ENCODE results near the gene SLC34A1.

DNA sequence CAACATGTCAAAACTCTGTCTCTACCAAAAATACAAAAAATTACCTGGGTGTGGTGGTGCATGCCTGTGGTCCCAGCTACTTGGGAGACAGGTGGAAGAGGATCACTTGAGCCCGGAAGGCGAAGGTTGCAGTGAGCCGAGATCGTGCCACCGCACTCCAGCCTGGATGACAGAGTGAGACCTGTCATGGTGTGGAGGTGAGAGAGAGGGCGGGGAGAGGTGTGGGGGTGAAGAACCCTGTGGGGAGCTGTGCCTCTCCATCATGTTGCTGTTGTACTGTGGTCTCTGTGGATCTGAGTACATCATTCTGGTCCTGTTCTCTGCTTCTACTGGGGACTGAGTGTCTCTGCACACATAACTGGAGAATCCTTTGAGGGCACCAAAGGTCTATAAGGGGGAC lies 11.3 kb upstream of the SLC34A1 start:
- TF ChIP-seq, protein P1, sequence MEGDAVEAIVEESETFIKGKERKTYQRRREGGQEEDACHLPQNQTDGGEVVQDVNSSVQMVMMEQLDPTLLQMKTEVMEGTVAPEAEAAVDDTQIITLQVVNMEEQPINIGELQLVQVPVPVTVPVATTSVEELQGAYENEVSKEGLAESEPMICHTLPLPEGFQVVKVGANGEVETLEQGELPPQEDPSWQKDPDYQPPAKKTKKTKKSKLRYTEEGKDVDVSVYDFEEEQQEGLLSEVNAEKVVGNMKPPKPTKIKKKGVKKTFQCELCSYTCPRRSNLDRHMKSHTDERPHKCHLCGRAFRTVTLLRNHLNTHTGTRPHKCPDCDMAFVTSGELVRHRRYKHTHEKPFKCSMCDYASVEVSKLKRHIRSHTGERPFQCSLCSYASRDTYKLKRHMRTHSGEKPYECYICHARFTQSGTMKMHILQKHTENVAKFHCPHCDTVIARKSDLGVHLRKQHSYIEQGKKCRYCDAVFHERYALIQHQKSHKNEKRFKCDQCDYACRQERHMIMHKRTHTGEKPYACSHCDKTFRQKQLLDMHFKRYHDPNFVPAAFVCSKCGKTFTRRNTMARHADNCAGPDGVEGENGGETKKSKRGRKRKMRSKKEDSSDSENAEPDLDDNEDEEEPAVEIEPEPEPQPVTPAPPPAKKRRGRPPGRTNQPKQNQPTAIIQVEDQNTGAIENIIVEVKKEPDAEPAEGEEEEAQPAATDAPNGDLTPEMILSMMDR (conservative IDR thresholded peaks at IDR 0.05; ENCODE audit: low read depth, low read length): no peak
- TF ChIP-seq POLR2A (IDR thresholded peaks at IDR 0.05; ENCODE audit: low read depth, low read length) (no peak), RAD21 (IDR thresholded peaks at IDR 0.05; ENCODE audit: low read length) (no peak), MAZ (IDR thresholded peaks at IDR 0.05; ENCODE audit: borderline replicate concordance, low read depth, low read length) (no peak), CEBPB (IDR thresholded peaks at IDR 0.05; ENCODE audit: low read depth, low read length) (no peak), RCOR1 (IDR thresholded peaks at IDR 0.05; ENCODE audit: insufficient replicate concordance, low read length) (no peak)
- TF ChIP-seq, protein P2, sequence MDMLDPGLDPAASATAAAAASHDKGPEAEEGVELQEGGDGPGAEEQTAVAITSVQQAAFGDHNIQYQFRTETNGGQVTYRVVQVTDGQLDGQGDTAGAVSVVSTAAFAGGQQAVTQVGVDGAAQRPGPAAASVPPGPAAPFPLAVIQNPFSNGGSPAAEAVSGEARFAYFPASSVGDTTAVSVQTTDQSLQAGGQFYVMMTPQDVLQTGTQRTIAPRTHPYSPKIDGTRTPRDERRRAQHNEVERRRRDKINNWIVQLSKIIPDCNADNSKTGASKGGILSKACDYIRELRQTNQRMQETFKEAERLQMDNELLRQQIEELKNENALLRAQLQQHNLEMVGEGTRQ (IDR thresholded peaks at IDR 0.05; ENCODE audit: low read depth, low read length): no peak

Measured in IMR-90 (cell line).